ENCODE measurements around the gene LSM2.
"Not testable (repeated sequence)": the region's sequence is repeated elsewhere in the genome, so short reads cannot be mapped to it uniquely, and the experiment has no call there.

The LSM2 gene

DNA sequence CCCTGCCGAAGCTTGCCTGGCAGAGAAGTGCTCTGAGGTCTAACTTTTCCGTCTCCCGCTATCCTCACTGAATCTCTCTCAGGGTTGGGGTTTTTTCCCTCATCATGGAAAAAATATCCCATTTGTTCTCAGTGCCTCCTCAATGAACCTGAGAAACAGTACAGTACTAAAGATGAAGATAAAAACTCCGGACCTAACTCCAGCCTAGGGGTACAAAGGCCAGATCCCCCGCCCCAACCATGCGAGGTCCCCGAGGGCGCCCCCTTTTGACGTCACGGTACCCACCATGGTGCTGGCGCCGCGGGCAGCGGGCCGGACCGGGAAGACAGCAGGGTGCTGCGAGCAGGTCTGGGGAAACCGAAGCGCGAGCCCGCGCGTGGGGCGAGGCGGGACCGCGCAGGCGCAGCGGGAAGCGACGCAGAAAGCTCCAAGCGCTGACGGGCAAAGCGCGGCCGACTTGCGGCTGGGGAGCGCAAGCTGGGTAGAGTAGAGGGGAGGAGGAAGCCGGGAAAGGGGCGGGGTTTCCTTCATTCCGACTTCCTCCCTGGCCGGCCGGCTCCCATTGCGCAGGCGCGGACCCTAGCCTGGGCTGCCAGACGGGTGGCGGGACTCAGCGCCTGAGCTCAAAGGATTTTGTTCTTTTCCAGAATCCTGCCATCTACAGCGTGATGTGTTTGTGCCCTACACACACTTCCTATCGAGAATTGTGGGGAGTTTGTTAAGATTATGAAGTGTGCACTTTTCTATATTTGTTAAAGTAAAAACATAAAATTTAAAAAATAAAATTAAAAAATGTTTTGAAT, at the start of gene LSM2:
Gene LSM2 (minus strand): TSS at position 497 of the 803 bp plus-strand sequence. CDS start 209 bp downstream, at position 288.
- DNase-seq (ENCODE audit: low read depth, low spot score), result peak; percentile 99

GRCh38 chr6:31851980-31852718, 45.4 kb upstream of the LSM2 start:
- not testable (repeated sequence) for DNase-seq (ENCODE audit: low read depth, low spot score)

GRCh38 chr6:31851485-31851832, 44.7 kb upstream of the LSM2 start:
- no peak for DNase-seq (ENCODE audit: low read depth, low spot score)

GRCh38 chr6:31850765-31851484, 44.2 kb upstream of the LSM2 start:
- no peak for DNase-seq (ENCODE audit: low read depth, low spot score)

DNA sequence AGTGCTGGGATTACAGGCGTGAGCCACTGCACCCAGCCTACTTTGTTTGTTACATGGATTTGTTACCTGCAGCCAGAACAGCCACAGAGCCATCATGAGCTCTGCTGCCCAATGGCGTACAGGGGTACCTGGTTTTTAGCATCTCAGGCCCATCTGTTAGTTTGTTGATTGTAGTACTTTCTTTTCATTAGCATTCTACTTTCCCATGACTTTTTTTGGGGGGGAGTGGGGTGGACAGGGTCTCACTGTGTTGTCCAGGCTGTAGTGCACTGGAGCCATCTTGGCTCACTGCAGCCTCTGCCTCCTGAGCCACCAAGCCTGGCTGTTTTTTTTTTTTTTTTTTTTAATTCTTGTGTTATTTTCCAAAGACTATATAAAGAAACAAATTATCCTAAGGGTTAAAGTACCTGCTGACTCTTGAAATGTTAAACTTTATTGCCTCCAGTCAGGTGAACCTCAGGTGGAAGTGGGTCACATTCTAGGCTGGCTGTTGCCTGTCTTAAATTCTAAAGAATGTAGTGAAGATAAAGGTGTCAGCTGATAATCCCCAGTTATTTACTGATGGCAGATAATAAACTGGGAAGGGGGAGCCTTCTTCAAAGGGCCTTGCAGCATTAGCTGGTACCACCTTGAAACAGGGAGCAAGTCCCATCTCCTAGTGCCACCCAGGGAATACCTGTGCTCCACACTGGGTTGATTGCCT, 40.7 kb upstream of the LSM2 start:
- no peak for DNase-seq (ENCODE audit: low read depth, low spot score)

GRCh38 chr6:31844507-31844906, 37.7 kb upstream of the LSM2 start:
- DNase-seq (ENCODE audit: low read depth, low spot score), result no peak

DNA sequence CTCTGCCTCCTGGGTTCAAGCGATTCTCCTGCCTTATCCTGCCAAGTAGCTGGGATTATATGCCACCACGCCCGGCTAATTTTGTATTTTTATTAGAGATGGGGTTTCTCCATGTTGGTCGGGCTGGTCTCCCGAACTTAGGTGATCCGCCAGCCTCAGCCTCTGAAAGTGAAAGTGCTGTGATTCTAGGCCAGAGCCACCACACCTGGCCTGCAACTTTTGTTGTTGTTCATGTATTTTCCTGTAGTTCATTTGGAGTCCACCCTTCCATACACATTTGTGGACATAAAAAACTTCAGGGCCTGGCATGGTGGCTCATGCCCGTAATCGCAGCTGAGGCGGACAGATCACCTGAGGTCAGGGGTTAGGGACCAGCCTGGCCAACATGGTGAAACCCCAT, 35.3 kb upstream of the LSM2 start:
- no peak for DNase-seq (ENCODE audit: low read depth, low spot score)

DNA sequence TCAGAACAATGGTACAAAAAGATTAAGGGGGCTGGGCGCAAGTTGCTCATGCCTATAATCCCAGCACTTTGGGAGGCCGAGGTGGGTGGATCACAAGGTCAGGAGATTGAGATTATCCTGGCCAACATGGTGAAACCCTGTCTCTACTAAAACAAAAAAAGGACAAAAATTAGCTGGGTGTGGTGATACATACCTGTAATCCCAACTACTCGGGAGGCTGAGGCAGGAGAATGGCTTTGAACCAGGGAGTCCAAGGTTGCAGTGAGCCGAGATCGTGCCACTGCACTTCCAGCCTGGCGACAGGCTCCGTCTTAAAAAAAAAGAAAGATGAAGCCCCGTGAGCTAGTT, 33.0 kb upstream of the LSM2 start:
- not testable (repeated sequence) for DNase-seq (ENCODE audit: low read depth, low spot score)

- no peak for DNase-seq (ENCODE audit: low read depth, low spot score)
Observed at GRCh38 chr6:31838968-31839367, 32.2 kb upstream of the LSM2 start.

GRCh38 chr6:31838114-31838553, 31.4 kb upstream of the LSM2 start:
- not testable (repeated sequence) for DNase-seq (ENCODE audit: low read depth, low spot score)

DNA sequence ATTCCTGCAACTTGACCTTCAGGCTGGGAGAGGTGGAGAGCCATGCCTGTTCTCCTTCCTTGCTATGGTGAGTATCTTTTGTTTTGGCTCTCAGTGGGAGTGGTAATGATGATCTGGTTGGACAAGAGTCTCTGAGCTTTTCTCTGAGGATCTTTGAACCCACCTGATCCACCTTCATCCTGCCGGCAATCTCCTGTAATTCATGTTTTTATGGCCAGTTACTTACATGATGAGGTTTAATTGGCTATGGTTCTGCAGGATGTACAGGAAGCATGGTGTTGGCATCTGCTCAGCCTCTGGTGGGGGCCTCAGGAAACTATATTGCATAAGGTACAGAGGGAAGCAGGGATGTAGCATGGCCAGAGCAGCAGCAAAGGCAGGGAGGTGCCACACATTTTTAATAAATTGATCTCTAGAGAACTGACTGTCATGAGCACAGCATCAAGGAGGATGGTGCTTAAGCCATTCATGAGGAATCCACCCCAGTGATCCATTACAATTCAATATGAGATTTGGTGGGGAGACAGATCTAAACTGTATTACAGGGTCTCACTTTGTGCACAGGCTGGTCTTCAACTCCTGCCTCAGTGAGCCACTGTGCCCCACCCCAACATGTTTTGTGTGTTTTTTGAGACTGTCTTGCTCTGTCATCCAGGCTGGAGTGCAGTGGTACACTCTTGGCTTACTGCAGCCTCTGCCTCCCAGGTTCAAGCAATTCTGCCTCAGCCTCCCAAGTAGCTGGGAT, 30.8 kb upstream of the LSM2 start:
- DNase-seq (ENCODE audit: low read depth, low spot score), result no peak

- DNase-seq (ENCODE audit: low read depth, low spot score), result no peak
Observed at GRCh38 chr6:31836474-31837368, 30.0 kb upstream of the LSM2 start.

GRCh38 chr6:31836047-31836473, 29.3 kb upstream of the LSM2 start:
- DNase-seq (ENCODE audit: low read depth, low spot score), result no peak

- DNase-seq (ENCODE audit: low read depth, low spot score), result peak; percentile 93
Observed at GRCh38 chr6:31834367-31835250, 27.8 kb upstream of the LSM2 start.

DNA sequence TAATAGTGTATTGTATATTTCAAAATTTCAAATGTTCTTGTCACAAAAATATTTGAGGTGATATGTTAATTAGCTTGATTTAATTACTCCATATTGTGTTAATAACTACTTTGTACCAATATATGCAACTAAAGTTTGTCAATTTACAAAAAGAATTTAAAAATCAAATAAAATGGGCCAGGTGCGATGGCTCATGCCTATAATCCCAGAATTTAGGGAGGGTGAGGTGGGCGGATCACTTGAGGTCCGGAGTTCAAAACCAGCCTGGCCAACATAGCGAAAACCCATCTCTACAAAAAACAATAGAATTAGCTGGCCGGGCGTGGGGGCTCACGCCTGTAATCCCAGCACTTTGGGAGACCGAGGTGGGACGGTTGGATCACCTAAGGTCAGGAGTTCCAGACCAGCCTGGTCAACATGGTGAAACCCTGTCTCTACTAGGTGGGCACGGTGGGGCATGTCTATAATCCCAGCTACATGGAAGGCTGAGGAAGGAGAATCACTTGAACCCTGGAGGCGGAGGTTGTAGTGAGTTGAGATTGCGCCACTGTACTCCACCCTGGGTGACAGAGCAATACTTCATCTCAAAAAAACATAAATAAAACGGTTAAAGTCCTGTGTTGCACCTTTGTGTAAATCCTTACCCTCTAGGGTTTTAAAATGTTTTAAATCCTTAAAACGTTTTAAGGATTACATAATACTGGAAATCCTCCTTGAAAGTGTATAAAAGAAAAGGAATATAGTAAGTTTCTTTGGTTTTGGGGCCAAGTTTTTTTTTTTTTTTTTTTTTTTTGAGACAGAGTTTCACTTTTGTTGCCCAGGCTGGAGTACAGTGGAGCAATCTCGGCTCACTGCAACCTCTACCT, 24.8 kb upstream of the LSM2 start:
- DNase-seq (ENCODE audit: low read depth, low spot score), result no peak

DNA sequence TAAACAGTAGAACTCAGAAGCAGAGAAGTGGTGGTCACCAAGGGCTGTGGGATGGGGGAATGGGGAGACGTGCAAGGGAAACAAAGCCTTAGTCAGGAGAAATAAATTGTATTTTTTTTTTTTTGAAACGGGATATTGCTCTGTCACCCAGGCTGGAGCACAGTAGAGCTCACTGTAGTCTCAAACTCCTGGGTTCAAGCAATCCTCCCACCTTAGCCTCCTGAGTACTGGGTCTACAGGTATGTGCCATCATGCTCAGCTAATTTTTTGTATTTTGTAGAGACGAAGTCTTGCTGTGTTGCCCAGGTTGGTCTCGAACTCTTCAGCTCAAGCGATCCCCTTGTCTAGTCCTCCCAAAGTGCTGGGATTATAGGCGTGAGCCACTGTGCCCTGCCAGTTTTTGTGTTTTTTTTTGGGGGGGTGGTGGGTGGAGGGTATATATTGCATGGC, 24.1 kb upstream of the LSM2 start:
- DNase-seq (ENCODE audit: low read depth, low spot score), result no peak

GRCh38 chr6:31829633-31830283, 23.0 kb upstream of the LSM2 start:
- DNase-seq (ENCODE audit: low read depth, low spot score), result peak; percentile 56

Measured in ELF-1 (cell line).